PC-3 (cell line): ENCODE measurements around the gene FNBP1L. TPM values are rescaled to one million over a fixed set of nuclear protein-coding genes. Genes with fewer than 3 reads are reported as not detected.

Experiments
- ATAC-seq: fragments of 200-7000 bp; cut with Tn5 transposase; 2 replicates; pipeline ENCODE4 v1.9.1; 2020; ENCODE audit warnings: mild to moderate bottlenecking, moderate library complexity
- BruUV-seq: library from RNA; stranded (reverse); fragments of 400-500 nt; replicated peaks from 2 replicates; lab custom pipeline; 2021; lab: Mats Ljungman, UMichigan
- CTCF ChIA-PET: fragments of 300-600 bp; sonication (Branson Sonifier 250); formaldehyde crosslinking; loops from one replicate; lab custom pipeline; 2022; ENCODE audit warnings: antibody characterized with exemption; lab: Charles Lee
- POLR2A ChIA-PET: fragments of 300-600 bp; sonication (Branson Sonifier 250); formaldehyde crosslinking; loops from one replicate; lab custom pipeline; 2022; ENCODE audit warnings: antibody characterized with exemption; ENCODE audit not compliant: unreplicated experiment; lab: Charles Lee
- DNase-seq: peaks from one replicate; pipeline ENCODE4 v3.0.0-alpha.2; 2015
- H2AFZ ChIP-seq: fragments of 300-600 bp; sonication (generic); 2 replicates; pipeline ENCODE4 v1.6.0; 2016; ENCODE audit warnings: antibody characterized with exemption, low read length
- H3F3A ChIP-seq: fragments of 300-600 bp; sonication (generic); one replicate; pipeline ENCODE4 v1.6.0; 2017; ENCODE audit warnings: antibody characterized with exemption, low read length, control low read depth, mild to moderate bottlenecking; ENCODE audit not compliant: unreplicated experiment
- H3K27ac ChIP-seq: fragments of 300-600 bp; sonication (generic); 2 replicates; pipeline ENCODE4 v1.5.1; 2016; ENCODE audit warnings: mild to moderate bottlenecking, low read length
- H3K27me3 ChIP-seq: fragments of 300-600 bp; sonication (generic); 2 replicates; pipeline ENCODE4 v1.6.1; 2016; ENCODE audit warnings: low read length, mixed read lengths
- H3K36me3 ChIP-seq: fragments of 300-600 bp; sonication (generic); 2 replicates; pipeline ENCODE4 v1.6.1; 2016; ENCODE audit warnings: low read depth, mixed run types, low read length, mixed read lengths
- H3K4me1 ChIP-seq: fragments of 300-600 bp; sonication (generic); 2 replicates; pipeline ENCODE4 v1.5.1; 2016; ENCODE audit warnings: low read length; ENCODE audit not compliant: insufficient read depth
- H3K4me2 ChIP-seq: fragments of 300-600 bp; sonication (generic); 2 replicates; pipeline ENCODE4 v1.6.0; 2016; ENCODE audit warnings: low read length
- H3K4me3 ChIP-seq: fragments of 300-600 bp; sonication (generic); 2 replicates; pipeline ENCODE4 v1.5.1; 2016; ENCODE audit warnings: mild to moderate bottlenecking, low read length, mixed read lengths
- H3K79me2 ChIP-seq: fragments of 300-600 bp; sonication (generic); 2 replicates; pipeline ENCODE4 v1.6.1; 2017; ENCODE audit warnings: low read length, mixed read lengths
- H3K9ac ChIP-seq: fragments of 300-600 bp; sonication (generic); 2 replicates; pipeline ENCODE4 v1.6.0; 2016; ENCODE audit warnings: mild to moderate bottlenecking, low read length
- H3K9me2 ChIP-seq: fragments of 300-600 bp; sonication (generic); replicated peaks from 2 replicates; pipeline ENCODE4 v1.6.1; 2016; ENCODE audit warnings: mixed run types, low read length, mixed read lengths
- H3K9me3 ChIP-seq: fragments of 300-600 bp; sonication (generic); 2 replicates; pipeline ENCODE4 v1.6.1; 2016; ENCODE audit warnings: low read length, mixed read lengths
- H4K20me1 ChIP-seq: fragments of 300-600 bp; sonication (generic); 2 replicates; pipeline ENCODE4 v1.6.1; 2016; ENCODE audit warnings: low read length, mixed read lengths
- CTCF ChIP-seq: fragments of 300-600 bp; sonication (generic); conservative IDR thresholded peaks from 2 replicates; pipeline ENCODE4 v1.5.1; 2017; ENCODE audit warnings: antibody characterized with exemption, low read depth, mild to moderate bottlenecking, low read length
- EZH2 ChIP-seq: fragments of 300-600 bp; sonication (generic); IDR thresholded peaks from one replicate; pipeline ENCODE4 v1.6.1; 2017; ENCODE audit warnings: antibody characterized with exemption, mild to moderate bottlenecking, low read length; ENCODE audit not compliant: unreplicated experiment
- EZH2phosphoT487 ChIP-seq: fragments of 300-600 bp; sonication (generic); IDR thresholded peaks from 2 replicates; pipeline ENCODE4 v1.6.1; 2018; ENCODE audit warnings: mild to moderate bottlenecking, antibody characterized with exemption, low read length, borderline replicate concordance
- intact Hi-C: fragments of 100-400 bp; cut with micrococcal nuclease; formaldehyde crosslinking; loops from 2 replicates; pipeline ENCODE4 v1.9.0; 2023
- total RNA-seq: library from RNA; depleted of rRNA; stranded (reverse); fragments of >200 nt; gene quantifications from 2 replicates; pipeline ENCODE4 v1.2.3, GENCODE V29; 2014

Gene FNBP1L
- total RNA-seq, 1 experiment from 2014 or later: 28.3 TPM

GRCh38 chr1:93574991-93575390 lies 127.1 kb downstream of the FNBP1L start:
- Histone ChIP-seq H2AFZ (no peak overlapping the region), H3K9ac (no peak overlapping the region), H3K27ac (no peak overlapping the region), H3K9me3 (no peaks in the 10 kb centered on the region), H3K4me2 (no peak overlapping the region), H3K9me2 (no peaks in the 10 kb centered on the region), H3F3A (no peaks in the 10 kb centered on the region), H3K79me2 (peaks cover 45% of the 10 kb centered on the region), H3K4me1 (peaks cover 13% of the 10 kb centered on the region), H3K4me3 (no peak overlapping the region), H3K27me3 (no peaks in the 10 kb centered on the region), H4K20me1 (peaks cover 22% of the 10 kb centered on the region; the same call in 1 of the 2 replicates), H3K36me3 (peaks cover 85% of the 10 kb centered on the region)
- POLR2A ChIA-PET: interaction anchor here (0.5 kb wide), 1 partner anchor 242 kb away, joined by 3 read pairs; no protein-coding TSS in a partner anchor
- BruUV-seq: no TSS peak
- DNase-seq: no peak
- no peak for ATAC-seq
- no peak for TF ChIP-seq CTCF
- no peak for TF ChIP-seq EZH2
- TF ChIP-seq EZH2phosphoT487: no peak
- CTCF ChIA-PET: no interaction called here
- intact Hi-C loops: no loop called here

DNA sequence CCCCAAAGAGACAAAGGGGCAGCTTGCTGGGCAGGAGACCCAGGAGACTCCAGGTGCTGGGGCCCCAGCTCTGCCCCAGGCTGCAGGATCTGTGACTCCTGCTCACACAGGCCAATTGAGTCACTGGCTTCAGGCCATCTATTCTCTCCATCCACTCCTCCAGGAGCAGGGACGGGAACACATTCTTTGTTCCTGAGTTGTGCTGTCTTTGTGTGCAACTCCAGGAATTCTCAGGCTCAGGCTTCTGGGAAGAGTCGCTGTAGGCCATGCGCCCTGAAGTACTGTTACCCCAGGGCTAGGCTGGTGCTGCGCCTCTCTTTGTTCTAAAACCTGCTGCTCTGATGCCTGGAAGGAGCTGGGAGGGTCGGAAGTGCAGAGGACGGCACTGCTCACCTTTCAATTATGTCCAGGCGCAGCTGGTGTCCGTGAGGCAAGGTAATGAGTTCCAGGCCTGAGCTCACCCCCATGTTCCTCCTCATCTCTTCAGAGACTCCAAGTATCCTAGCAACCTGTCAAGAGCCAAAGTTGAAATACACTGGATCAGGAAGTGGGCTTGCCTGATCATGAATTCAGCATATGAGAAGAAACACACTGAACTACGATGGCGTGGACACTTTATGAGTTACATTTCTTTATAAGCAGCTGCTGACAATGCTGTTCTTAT lies 127.8 kb downstream of the FNBP1L start:
- no peak overlapping the region for H3K27ac ChIP-seq
- H3K4me2 ChIP-seq: no peak overlapping the region
- H3K79me2 ChIP-seq: peaks cover 53% of the 10 kb centered on the region
- peaks cover 6% of the 10 kb centered on the region for H3F3A ChIP-seq
- no peak for TF ChIP-seq EZH2phosphoT487
- TF ChIP-seq CTCF: no peak
- TF ChIP-seq EZH2: no peak
- H3K9me3 ChIP-seq: no peaks in the 10 kb centered on the region
- H3K27me3 ChIP-seq: no peaks in the 10 kb centered on the region
- H3K36me3 ChIP-seq: peaks cover 83% of the 10 kb centered on the region
- no peak for DNase-seq
- CTCF ChIA-PET: no interaction called here
- ATAC-seq: no peak
- intact Hi-C loops: no loop called here
- no peak overlapping the region for H3K4me3 ChIP-seq
- H3K9me2 ChIP-seq: no peaks in the 10 kb centered on the region
- H3K4me1 ChIP-seq: peaks cover 21% of the 10 kb centered on the region
- H3K9ac ChIP-seq: no peak overlapping the region
- peaks cover 26% of the 10 kb centered on the region; the same call in 1 of the 2 replicates for H4K20me1 ChIP-seq
- POLR2A ChIA-PET: no interaction called here
- BruUV-seq: no TSS peak
- no peak overlapping the region for H2AFZ ChIP-seq

GRCh38 chr1:93576346-93576745 lies 128.4 kb downstream of the FNBP1L start:
- peaks cover 26% of the 10 kb centered on the region; the same call in 1 of the 2 replicates for H4K20me1 ChIP-seq
- intact Hi-C loops: no loop called here
- H2AFZ ChIP-seq: no peak overlapping the region
- TF ChIP-seq EZH2 (no peak), CTCF (no peak)
- H3K9me3 ChIP-seq: no peaks in the 10 kb centered on the region
- peaks cover 6% of the 10 kb centered on the region for H3F3A ChIP-seq
- H3K9ac ChIP-seq: no peak overlapping the region
- H3K4me2 ChIP-seq: no peak overlapping the region
- H3K27ac ChIP-seq: no peak overlapping the region
- H3K9me2 ChIP-seq: no peaks in the 10 kb centered on the region
- H3K79me2 ChIP-seq: peaks cover 58% of the 10 kb centered on the region
- peaks cover 86% of the 10 kb centered on the region for H3K36me3 ChIP-seq
- H3K4me3 ChIP-seq: no peak overlapping the region
- no TSS peak for BruUV-seq
- ChIA-PET POLR2A (no interaction called here), CTCF (no interaction called here)
- peaks cover 27% of the 10 kb centered on the region for H3K4me1 ChIP-seq
- ATAC-seq: no peak
- H3K27me3 ChIP-seq: no peaks in the 10 kb centered on the region
- DNase-seq: no peak
